CD4-positive, alpha-beta T cell treated with Interleukin-15 for 4 hours (primary cell): ENCODE data around the gene MN1.

Experiments used
- DNase-seq: peaks from one replicate; pipeline ENCODE4 v3.0.0-alpha.2; 2020; ENCODE audit warnings: low spot score

The MN1 gene

GRCh38 chr22:27716074-27716473 is 85.5 kb downstream of the MN1 start:
- DNase-seq: no peak

GRCh38 chr22:27715106-27715505 is 86.5 kb downstream of the MN1 start:
- DNase-seq: no peak

GRCh38 chr22:27714068-27714467 is 87.5 kb downstream of the MN1 start:
- no peak for DNase-seq

- DNase-seq: no peak
Observed at GRCh38 chr22:27713461-27713860, 88.1 kb downstream of the MN1 start.

GRCh38 chr22:27711756-27712155 is 89.8 kb downstream of the MN1 start:
- DNase-seq: no peak

- no peak for DNase-seq
Observed at GRCh38 chr22:27711012-27711411, 90.5 kb downstream of the MN1 start.

- DNase-seq: no peak
Observed at GRCh38 chr22:27709919-27710675, 91.5 kb downstream of the MN1 start.

- no peak for DNase-seq
Observed at GRCh38 chr22:27706489-27706888, 95.1 kb downstream of the MN1 start.

- no peak for DNase-seq
Observed at GRCh38 chr22:27705408-27706080, 96.0 kb downstream of the MN1 start.

GRCh38 chr22:27704581-27704980 is 97.0 kb downstream of the MN1 start:
- no peak for DNase-seq

- no peak for DNase-seq
Observed at GRCh38 chr22:27699383-27700019, 102.1 kb downstream of the MN1 start.

- no peak for DNase-seq
Observed at GRCh38 chr22:27698813-27699212, 102.7 kb downstream of the MN1 start.
